Measurements from ENCODE around the gene HDAC4. TPM values are rescaled to one million over a fixed set of nuclear protein-coding genes. Genes with fewer than 3 reads are reported as not detected.
A peak's percentile ranks its signal among the peaks of the same experiment; 100 is the strongest.

The HDAC4 gene
- total and polyA plus RNA-seq, 4 donors = 6.8 to 75.5 (median 30.2) TPM

DNA sequence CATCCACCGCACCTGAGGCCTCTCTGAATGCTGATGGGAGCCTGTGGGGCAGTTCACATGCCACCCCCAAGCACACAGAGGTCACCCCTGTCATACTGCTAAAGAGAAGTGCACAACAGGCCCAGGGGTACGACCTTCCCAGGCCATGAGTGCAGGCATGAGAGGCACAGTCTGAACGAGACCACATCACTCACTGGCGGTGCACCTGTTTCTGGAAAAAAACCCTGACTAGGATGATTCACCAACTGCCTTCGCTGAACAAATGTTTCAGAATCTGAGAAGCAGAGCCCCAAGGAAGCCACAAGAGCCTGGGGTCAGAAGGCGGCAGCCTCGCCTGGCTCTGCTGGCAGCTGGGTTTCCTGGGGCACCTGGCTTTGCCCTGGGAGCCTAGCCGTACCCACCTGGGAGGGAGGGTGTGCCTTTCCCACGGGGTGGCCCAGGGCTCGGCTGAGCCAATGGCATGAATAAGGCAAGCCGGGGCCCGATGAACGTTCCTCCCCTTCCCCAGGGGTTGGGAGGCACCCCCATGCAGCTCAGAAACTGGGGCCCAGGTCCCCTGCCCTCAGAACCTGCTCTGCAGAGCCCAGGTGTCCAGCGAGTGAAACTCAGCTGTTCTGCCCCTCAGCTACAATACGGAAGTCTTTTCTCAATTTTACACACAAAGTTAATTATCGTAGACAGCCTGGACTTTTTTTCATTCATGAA, 73.8 kb downstream of the HDAC4 start:
- DNase-seq = no peak
- Histone ChIP-seq H3K9me3 (ENCODE audit: control insufficient read depth, low read length) (no peaks in the 10 kb centered on the region), H3K4me1 (ENCODE audit: control insufficient read depth in 1 of 2, insufficient read depth in 2 of 2, low read length in 2 of 2) (no peaks in the 10 kb centered on the region), H3K4me3 (ENCODE audit: low read length in 2 of 2) (no peak overlapping the region), H3K36me3 (ENCODE audit: control insufficient read depth in 1 of 2, insufficient read depth in 2 of 2, low read length in 1 of 2) (no peaks in the 10 kb centered on the region), H3K27me3 (ENCODE audit: control insufficient read depth in 1 of 2, insufficient read depth in 2 of 2, low read length in 1 of 2) (no peaks in the 10 kb centered on the region), H3K27ac (ENCODE audit: low read depth in 1 of 2, low read length in 2 of 2) (no peak overlapping the region)
- no peak for ATAC-seq (ENCODE audit: low FRiP score)
- 76 to 85% methylated on average over 16 of the region's 16 CpGs for WGBS, 2 donors
- intact Hi-C loops (cut with DNase I) = loop anchor here in 1 of 2 donors (5.0 kb wide), 1 partner anchor 75 kb away; the partner anchor contains the start of gene HDAC4

DNA sequence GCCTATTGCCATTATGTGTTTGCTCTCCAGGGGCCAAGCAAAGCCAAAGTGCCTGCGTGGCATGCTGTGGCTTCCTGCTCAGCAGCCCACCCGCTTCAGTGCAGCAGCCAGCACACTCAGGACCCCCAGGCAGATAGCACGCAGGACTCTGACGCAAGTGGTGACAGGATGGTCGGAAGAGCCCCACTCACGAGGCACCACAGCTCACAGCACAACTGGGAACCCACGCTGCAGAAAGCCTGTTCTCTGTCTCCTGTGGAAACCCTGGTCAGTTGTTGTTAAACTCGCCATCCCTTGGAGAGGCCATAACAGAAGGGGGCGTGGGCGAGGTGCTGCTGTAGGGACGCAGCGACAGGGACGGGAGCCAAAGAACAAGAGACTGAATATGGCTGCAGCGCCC, 76.4 kb downstream of the HDAC4 start:
- intact Hi-C loops (cut with DNase I) = no loop called here
- H3K4me1 ChIP-seq (ENCODE audit: control insufficient read depth in 1 of 2, insufficient read depth in 2 of 2, low read length in 2 of 2) = no peaks in the 10 kb centered on the region

GRCh38 chr2:239323447-239323846, 77.4 kb downstream of the HDAC4 start:
- H3K4me1 ChIP-seq (ENCODE audit: control insufficient read depth in 1 of 2, insufficient read depth in 2 of 2, low read length in 2 of 2) = no peaks in the 10 kb centered on the region
- no peak overlapping the region for H3K27ac ChIP-seq (ENCODE audit: low read depth in 1 of 2, low read length in 2 of 2)
- no peak overlapping the region for H3K4me3 ChIP-seq (ENCODE audit: low read length in 2 of 2)
- WGBS, 2 donors = 92 to 94% methylated on average over 14 of the region's 14 CpGs
- ATAC-seq (ENCODE audit: low FRiP score) (no peak), DNase-seq (no peak)
- no peaks in the 10 kb centered on the region for H3K36me3 ChIP-seq (ENCODE audit: control insufficient read depth in 1 of 2, insufficient read depth in 2 of 2, low read length in 1 of 2)
- H3K9me3 ChIP-seq (ENCODE audit: control insufficient read depth, low read length) = no peaks in the 10 kb centered on the region
- intact Hi-C loops (cut with DNase I) = no loop called here
- H3K27me3 ChIP-seq (ENCODE audit: control insufficient read depth in 1 of 2, insufficient read depth in 2 of 2, low read length in 1 of 2) = no peaks in the 10 kb centered on the region

More for the DNA sequence above, 76.4 kb downstream of the HDAC4 start:
- DNase-seq (no peak), ATAC-seq (ENCODE audit: low FRiP score) (no peak)
- 83 to 91% methylated on average over 14 of the region's 14 CpGs for WGBS, 2 donors
- no peaks in the 10 kb centered on the region for H3K9me3 ChIP-seq (ENCODE audit: control insufficient read depth, low read length)
- H3K4me3 ChIP-seq (ENCODE audit: low read length in 2 of 2) = no peak overlapping the region
- H3K36me3 ChIP-seq (ENCODE audit: control insufficient read depth in 1 of 2, insufficient read depth in 2 of 2, low read length in 1 of 2) = no peaks in the 10 kb centered on the region
- no peaks in the 10 kb centered on the region for H3K27me3 ChIP-seq (ENCODE audit: control insufficient read depth in 1 of 2, insufficient read depth in 2 of 2, low read length in 1 of 2)
- H3K27ac ChIP-seq (ENCODE audit: low read depth in 1 of 2, low read length in 2 of 2) = no peak overlapping the region

- H3K27ac ChIP-seq (ENCODE audit: low read depth in 1 of 2, low read length in 2 of 2) = no peak overlapping the region
- intact Hi-C loops (cut with DNase I) = no loop called here
- H3K4me3 ChIP-seq (ENCODE audit: low read length in 2 of 2) = no peak overlapping the region
- WGBS, 2 donors = 66 to 71% methylated on average over 14 of the region's 14 CpGs
- no peaks in the 10 kb centered on the region for H3K4me1 ChIP-seq (ENCODE audit: control insufficient read depth in 1 of 2, insufficient read depth in 2 of 2, low read length in 2 of 2)
- DNase-seq = peak in 1 of 2 donors; percentile 76
- H3K9me3 ChIP-seq (ENCODE audit: control insufficient read depth, low read length) = no peaks in the 10 kb centered on the region
- H3K36me3 ChIP-seq (ENCODE audit: control insufficient read depth in 1 of 2, insufficient read depth in 2 of 2, low read length in 1 of 2) = no peaks in the 10 kb centered on the region
- no peak for ATAC-seq (ENCODE audit: low FRiP score)
- H3K27me3 ChIP-seq (ENCODE audit: control insufficient read depth in 1 of 2, insufficient read depth in 2 of 2, low read length in 1 of 2) = no peaks in the 10 kb centered on the region
Measured at GRCh38 chr2:239322416-239323086, 78.3 kb downstream of the HDAC4 start.

DNA sequence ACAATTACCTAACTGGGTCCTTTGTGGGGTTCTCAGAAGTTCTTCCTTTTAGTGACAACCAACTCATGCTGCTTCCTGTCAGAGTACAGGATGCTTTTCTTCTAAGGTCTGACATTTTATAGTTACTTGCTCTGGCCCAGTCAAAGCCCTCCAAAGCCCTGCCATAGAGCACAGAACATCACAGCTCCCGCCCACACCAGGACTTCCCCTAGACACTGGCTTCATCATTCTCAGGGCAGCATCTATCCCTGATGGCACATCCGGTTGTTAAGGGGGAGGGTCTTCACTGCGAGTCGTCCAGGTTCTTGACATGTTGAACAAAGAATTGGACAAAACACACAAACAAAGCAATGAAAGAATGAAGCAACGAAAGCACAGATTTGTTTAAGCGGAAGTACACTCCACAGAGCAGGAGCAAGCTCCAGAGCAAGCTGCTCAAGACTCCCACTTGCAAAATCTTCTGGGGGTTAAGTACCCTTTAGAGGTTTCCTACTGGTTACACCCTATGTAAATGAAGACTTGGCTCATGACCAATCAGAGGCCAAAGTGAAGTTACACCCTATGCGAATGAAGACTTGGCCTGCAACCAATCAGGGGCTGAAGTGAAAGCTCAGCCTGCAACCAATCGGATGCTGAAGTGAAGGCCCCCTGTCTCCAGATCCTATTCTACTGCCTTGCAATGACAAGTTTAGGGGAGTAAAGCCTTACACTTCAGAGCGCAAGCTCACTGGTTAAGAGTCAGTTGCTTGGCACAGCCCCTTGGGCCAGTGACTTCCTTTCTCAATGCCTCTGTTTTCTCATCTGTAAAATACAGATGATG, 79.0 kb downstream of the HDAC4 start:
- ATAC-seq (ENCODE audit: low FRiP score) (no peak), DNase-seq (no peak)
- no peak overlapping the region for H3K27ac ChIP-seq (ENCODE audit: low read depth in 1 of 2, low read length in 2 of 2)
- intact Hi-C loops (cut with DNase I) = no loop called here
- no peaks in the 10 kb centered on the region for H3K36me3 ChIP-seq (ENCODE audit: control insufficient read depth in 1 of 2, insufficient read depth in 2 of 2, low read length in 1 of 2)
- no peaks in the 10 kb centered on the region for H3K9me3 ChIP-seq (ENCODE audit: control insufficient read depth, low read length)
- H3K27me3 ChIP-seq (ENCODE audit: control insufficient read depth in 1 of 2, insufficient read depth in 2 of 2, low read length in 1 of 2) = no peaks in the 10 kb centered on the region
- no peak overlapping the region for H3K4me3 ChIP-seq (ENCODE audit: low read length in 2 of 2)
- no peaks in the 10 kb centered on the region for H3K4me1 ChIP-seq (ENCODE audit: control insufficient read depth in 1 of 2, insufficient read depth in 2 of 2, low read length in 2 of 2)
- WGBS, 2 donors = 92 to 94% methylated on average over 9 of the region's 9 CpGs

- H3K9me3 ChIP-seq (ENCODE audit: control insufficient read depth, low read length) = no peaks in the 10 kb centered on the region
- WGBS, 2 donors = 81 to 83% methylated on average over 20 of the region's 20 CpGs
- no peaks in the 10 kb centered on the region for H3K27me3 ChIP-seq (ENCODE audit: control insufficient read depth in 1 of 2, insufficient read depth in 2 of 2, low read length in 1 of 2)
- intact Hi-C loops (cut with DNase I) = no loop called here
- DNase-seq = peak in 1 of 2 donors; percentile 40
- no peak overlapping the region for H3K27ac ChIP-seq (ENCODE audit: low read depth in 1 of 2, low read length in 2 of 2)
- H3K4me3 ChIP-seq (ENCODE audit: low read length in 2 of 2) = no peak overlapping the region
- peak; percentile 61 for ATAC-seq (ENCODE audit: low FRiP score)
- no peaks in the 10 kb centered on the region for H3K36me3 ChIP-seq (ENCODE audit: control insufficient read depth in 1 of 2, insufficient read depth in 2 of 2, low read length in 1 of 2)
- H3K4me1 ChIP-seq (ENCODE audit: control insufficient read depth in 1 of 2, insufficient read depth in 2 of 2, low read length in 2 of 2) = no peaks in the 10 kb centered on the region
Measured at GRCh38 chr2:239318790-239319661, 81.8 kb downstream of the HDAC4 start.

DNA sequence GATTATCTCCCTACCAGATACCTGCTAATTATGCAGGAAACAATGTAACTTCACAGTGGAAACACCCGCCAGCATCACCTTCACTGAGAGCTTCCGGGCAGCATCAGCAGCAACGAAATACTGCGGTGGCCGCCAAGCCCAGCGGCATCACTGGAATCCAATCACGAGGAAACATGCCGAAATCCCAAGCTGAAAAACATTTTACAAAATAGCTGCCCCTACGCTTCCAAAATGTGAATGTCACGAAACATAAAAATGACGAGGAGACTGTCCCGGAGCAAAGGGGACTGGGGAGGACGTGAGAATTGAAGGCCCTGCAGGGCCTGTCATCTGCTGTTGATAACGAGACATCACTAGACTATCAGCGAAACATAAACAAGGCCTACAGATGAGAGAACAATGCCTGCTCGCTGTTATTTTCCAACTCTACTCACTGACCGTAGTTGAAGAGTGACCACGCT, 82.6 kb downstream of the HDAC4 start:
- Histone ChIP-seq H3K9me3 (ENCODE audit: control insufficient read depth, low read length) (no peaks in the 10 kb centered on the region), H3K4me1 (ENCODE audit: control insufficient read depth in 1 of 2, insufficient read depth in 2 of 2, low read length in 2 of 2) (no peaks in the 10 kb centered on the region), H3K4me3 (ENCODE audit: low read length in 2 of 2) (no peak overlapping the region), H3K36me3 (ENCODE audit: control insufficient read depth in 1 of 2, insufficient read depth in 2 of 2, low read length in 1 of 2) (no peaks in the 10 kb centered on the region), H3K27me3 (ENCODE audit: control insufficient read depth in 1 of 2, insufficient read depth in 2 of 2, low read length in 1 of 2) (no peaks in the 10 kb centered on the region), H3K27ac (ENCODE audit: low read depth in 1 of 2, low read length in 2 of 2) (no peak overlapping the region)
- intact Hi-C loops (cut with DNase I) = no loop called here
- DNase-seq (peak in 1 of 2 donors; percentile 30), ATAC-seq (ENCODE audit: low FRiP score) (no peak)
- 97 to 98% methylated on average over 18 of the region's 18 CpGs for WGBS, 2 donors
